GM19023 (cell line): ENCODE results near the gene PAMR1.

Experiments
- ATAC-seq: cut with Tn5 transposase; IDR thresholded peaks from one replicate; pipeline ENCODE4 v1.9.1; 2021; ENCODE audit warnings: mild to moderate bottlenecking, moderate library complexity; ENCODE audit not compliant: unreplicated experiment

PAMR1 gene

GRCh38 chr11:35507688-35508087 lies 17.7 kb downstream of the PAMR1 start:
- no peak for ATAC-seq

GRCh38 chr11:35501776-35502175 lies 23.6 kb downstream of the PAMR1 start:
- ATAC-seq, result no peak

- ATAC-seq, result no peak
These were observed 24.7 kb downstream of the PAMR1 start for GRCh38 chr11:35500744-35501143.

- no peak for ATAC-seq
These were observed 29.0 kb downstream of the PAMR1 start for GRCh38 chr11:35496416-35496815.

GRCh38 chr11:35494957-35495490 lies 30.4 kb downstream of the PAMR1 start:
- ATAC-seq, result no peak

GRCh38 chr11:35491231-35491871 lies 34.1 kb downstream of the PAMR1 start:
- ATAC-seq, result no peak

GRCh38 chr11:35488117-35488516 lies 37.3 kb downstream of the PAMR1 start:
- no peak for ATAC-seq

GRCh38 chr11:35487532-35488078 lies 37.8 kb downstream of the PAMR1 start:
- no peak for ATAC-seq

GRCh38 chr11:35486934-35487333 lies 38.5 kb downstream of the PAMR1 start:
- no peak for ATAC-seq

- no peak for ATAC-seq
These were observed 39.0 kb downstream of the PAMR1 start for GRCh38 chr11:35486446-35486845.

- ATAC-seq, result peak; percentile 97
These were observed 39.6 kb downstream of the PAMR1 start for GRCh38 chr11:35485656-35486322.

- ATAC-seq, result no peak
These were observed 41.0 kb downstream of the PAMR1 start for GRCh38 chr11:35484435-35484834.

GRCh38 chr11:35483131-35483820 lies 42.1 kb downstream of the PAMR1 start:
- ATAC-seq, result no peak

- ATAC-seq, result no peak
These were observed 45.7 kb downstream of the PAMR1 start for GRCh38 chr11:35479731-35480130.

GRCh38 chr11:35478471-35479091 lies 46.8 kb downstream of the PAMR1 start:
- ATAC-seq, result no peak

- ATAC-seq, result no peak
These were observed 47.5 kb downstream of the PAMR1 start for GRCh38 chr11:35477901-35478300.

GRCh38 chr11:35474688-35475087 lies 50.7 kb downstream of the PAMR1 start:
- no peak for ATAC-seq

- no peak for ATAC-seq
These were observed 51.5 kb downstream of the PAMR1 start for GRCh38 chr11:35473795-35474374.

- no peak for ATAC-seq
These were observed 54.8 kb downstream of the PAMR1 start for GRCh38 chr11:35470616-35471015.

GRCh38 chr11:35466058-35466457 lies 59.4 kb downstream of the PAMR1 start:
- ATAC-seq, result no peak

- ATAC-seq, result no peak
These were observed 61.1 kb downstream of the PAMR1 start for GRCh38 chr11:35464308-35464707.
